Activated CD4-positive, alpha-beta T cell treated with anti-CD3 and anti-CD28 coated beads for 36 hours (primary cell): ENCODE data around the gene UTY. TPM values are rescaled to one million over a fixed set of nuclear protein-coding genes. Genes with fewer than 3 reads are reported as not detected.
A peak's percentile ranks its signal among the peaks of the same experiment; 100 is the strongest.

Experiments
- ATAC-seq: fragments of 200-7000 bp; cut with Tn5 transposase; one replicate; pipeline ENCODE4 v1.10.0; 2021; ENCODE audit warnings: mild to moderate bottlenecking, moderate library complexity
- CTCF ChIA-PET: fragments of 350-600 bp; sonication (Branson Sonifier 250); formaldehyde crosslinking; loops from one replicate; lab custom pipeline; 2021; ENCODE audit warnings: antibody characterized with exemption; lab: Charles Lee
- POLR2A ChIA-PET: fragments of 350-600 bp; sonication (Branson Sonifier 250); formaldehyde crosslinking; loops from one replicate; lab custom pipeline; 2021; ENCODE audit warnings: antibody characterized with exemption, inconsistent platforms; lab: Charles Lee
- DNase-seq: peaks from one replicate; pipeline ENCODE4 v3.0.0-alpha.2; 2020
- H3K27ac Mint-ChIP-seq: one replicate; pipeline ENCODE4 v1.8.0; 2021; ENCODE audit warnings: mixed read lengths
- H3K27me3 Mint-ChIP-seq: one replicate; pipeline ENCODE4 v1.8.0; 2021; ENCODE audit warnings: mixed read lengths
- H3K36me3 Mint-ChIP-seq: one replicate; pipeline ENCODE4 v1.8.0; 2021; ENCODE audit warnings: low read depth, mixed read lengths
- H3K4me1 Mint-ChIP-seq: one replicate; pipeline ENCODE4 v1.8.0; 2021; ENCODE audit warnings: mixed read lengths
- H3K4me3 Mint-ChIP-seq: one replicate; pipeline ENCODE4 v1.8.0; 2021; ENCODE audit warnings: mild to moderate bottlenecking, moderate library complexity, mixed read lengths
- H3K9me3 Mint-ChIP-seq: one replicate; pipeline ENCODE4 v1.8.0; 2021; ENCODE audit warnings: low read depth, mixed read lengths
- intact Hi-C, 2 experiments: fragments of 100-400 bp; cut with DNase I in 1 of 2; cut with micrococcal nuclease in 1 of 2; formaldehyde crosslinking; loops; one replicate each; pipeline versions ENCODE4 v1.14.2 to v1.15.1; 2022 to 2024; cut with DNase I, micrococcal nuclease
- total RNA-seq, 2 experiments: library from RNA; stranded (reverse); gene quantifications; one replicate each; pipeline ENCODE4 v1.2.3, GENCODE V29; 2021

Gene UTY
- total RNA-seq, 2 experiments from 2014 or later: 14.6 to 17.1 TPM

DNA sequence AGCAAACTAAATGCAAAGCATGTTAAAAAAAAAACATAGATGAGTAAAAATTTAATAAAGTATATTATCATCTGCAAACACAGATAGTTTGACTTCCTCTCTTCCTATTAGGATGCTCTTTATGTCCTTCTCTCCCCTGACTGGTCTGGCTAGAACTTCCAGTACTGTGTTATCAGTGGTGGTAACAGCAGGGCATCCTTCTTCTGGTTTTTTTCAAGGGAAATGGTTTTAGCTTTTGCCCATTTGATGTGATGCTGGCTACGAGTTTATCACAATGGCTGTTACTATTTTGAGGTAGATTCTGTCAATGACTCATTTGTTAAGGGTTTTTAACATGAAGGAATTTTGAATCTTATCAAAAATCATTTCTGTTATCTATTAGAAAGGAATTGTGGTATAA is 34.3 kb downstream of the UTY start:
- no peak for ATAC-seq
- Mint-ChIP-seq H3K27me3 (no peaks in the 10 kb centered on the region), H3K9me3 (no peaks in the 10 kb centered on the region), H3K27ac (no peak overlapping the region), H3K36me3 (peaks cover 19% of the 10 kb centered on the region), H3K4me3 (no peak overlapping the region), H3K4me1 (peaks cover 36% of the 10 kb centered on the region)
- no peak for DNase-seq
- intact Hi-C loops: no loop called here
- ChIA-PET CTCF (no interaction called here), POLR2A (no interaction called here)

DNA sequence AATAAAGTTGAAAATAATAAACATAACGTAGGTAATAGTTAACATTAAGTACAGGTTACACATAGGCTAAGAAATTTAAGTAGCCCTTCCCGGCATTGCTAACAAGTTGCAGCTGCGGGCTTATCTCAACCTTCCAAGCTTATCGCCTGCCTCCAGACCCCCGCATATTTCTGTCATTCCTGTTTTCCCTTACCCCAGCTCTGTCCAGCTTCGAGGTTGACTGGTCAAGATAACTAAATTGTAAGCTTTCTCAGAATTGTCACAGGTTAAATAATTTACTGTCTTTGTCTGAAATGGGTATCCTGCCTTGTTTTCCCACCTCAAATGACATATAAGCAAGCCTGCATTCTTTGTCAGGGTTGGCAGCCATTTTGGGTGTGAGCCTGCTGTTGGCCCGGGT is 36.7 kb downstream of the UTY start:
- ChIA-PET POLR2A (no interaction called here), CTCF (no interaction called here)
- Mint-ChIP-seq H3K27me3 (no peaks in the 10 kb centered on the region), H3K4me1 (peaks cover 35% of the 10 kb centered on the region), H3K27ac (no peak overlapping the region), H3K4me3 (no peak overlapping the region), H3K9me3 (no peaks in the 10 kb centered on the region), H3K36me3 (peaks cover 24% of the 10 kb centered on the region)
- ATAC-seq (no peak), DNase-seq (no peak)
- intact Hi-C loops: no loop called here

DNA sequence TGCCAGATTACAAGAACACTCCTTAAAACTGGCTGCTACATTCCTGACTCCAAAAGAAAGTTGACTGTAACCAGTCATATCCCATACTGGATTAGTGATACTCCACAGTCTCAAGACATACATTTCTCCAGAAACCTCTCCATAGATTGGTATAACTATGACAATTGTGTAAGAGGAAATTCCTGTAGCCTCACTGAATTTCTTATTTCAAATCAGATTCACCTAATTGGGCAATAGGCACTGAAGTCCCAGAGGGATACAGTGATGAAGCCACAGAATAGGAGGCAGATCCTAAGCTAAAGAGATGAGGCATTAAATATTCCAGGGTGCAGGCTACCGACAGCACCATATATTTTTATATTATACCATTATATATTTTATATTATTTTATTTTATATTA is 39.0 kb downstream of the UTY start:
- intact Hi-C loops: no loop called here
- DNase-seq: no peak
- POLR2A ChIA-PET: no interaction called here
- no peak overlapping the region for H3K27ac Mint-ChIP-seq
- H3K36me3 Mint-ChIP-seq: peaks cover 40% of the 10 kb centered on the region
- no peak for ATAC-seq
- CTCF ChIA-PET: no interaction called here
- peaks cover 35% of the 10 kb centered on the region for H3K4me1 Mint-ChIP-seq
- H3K9me3 Mint-ChIP-seq: no peaks in the 10 kb centered on the region
- H3K27me3 Mint-ChIP-seq: no peaks in the 10 kb centered on the region
- no peak overlapping the region for H3K4me3 Mint-ChIP-seq

GRCh38 chrY:13435968-13436937 is 43.6 kb downstream of the UTY start:
- ChIA-PET POLR2A (no interaction called here), CTCF (interaction anchor here (0.7 to 1.4 kb wide), 3 partner anchors 12 to 74 kb away, joined by 3 read pairs; no protein-coding TSS in a partner anchor)
- H3K27me3 Mint-ChIP-seq: no peaks in the 10 kb centered on the region
- H3K4me3 Mint-ChIP-seq: peak overlapping the region; percentile 76
- ATAC-seq: peak; percentile 95
- peaks cover 57% of the 10 kb centered on the region for H3K36me3 Mint-ChIP-seq
- peak; percentile 67 for DNase-seq
- H3K4me1 Mint-ChIP-seq: peaks cover 40% of the 10 kb centered on the region
- H3K27ac Mint-ChIP-seq: peak overlapping the region; percentile 96
- peaks cover 3% of the 10 kb centered on the region for H3K9me3 Mint-ChIP-seq
- intact Hi-C loops: loop anchor here (2.0 to 10.0 kb wide), 3 partner anchors 41 to 269 kb away; partner anchors contain the start of gene TMSB4Y (in 1 of the 2)

DNA sequence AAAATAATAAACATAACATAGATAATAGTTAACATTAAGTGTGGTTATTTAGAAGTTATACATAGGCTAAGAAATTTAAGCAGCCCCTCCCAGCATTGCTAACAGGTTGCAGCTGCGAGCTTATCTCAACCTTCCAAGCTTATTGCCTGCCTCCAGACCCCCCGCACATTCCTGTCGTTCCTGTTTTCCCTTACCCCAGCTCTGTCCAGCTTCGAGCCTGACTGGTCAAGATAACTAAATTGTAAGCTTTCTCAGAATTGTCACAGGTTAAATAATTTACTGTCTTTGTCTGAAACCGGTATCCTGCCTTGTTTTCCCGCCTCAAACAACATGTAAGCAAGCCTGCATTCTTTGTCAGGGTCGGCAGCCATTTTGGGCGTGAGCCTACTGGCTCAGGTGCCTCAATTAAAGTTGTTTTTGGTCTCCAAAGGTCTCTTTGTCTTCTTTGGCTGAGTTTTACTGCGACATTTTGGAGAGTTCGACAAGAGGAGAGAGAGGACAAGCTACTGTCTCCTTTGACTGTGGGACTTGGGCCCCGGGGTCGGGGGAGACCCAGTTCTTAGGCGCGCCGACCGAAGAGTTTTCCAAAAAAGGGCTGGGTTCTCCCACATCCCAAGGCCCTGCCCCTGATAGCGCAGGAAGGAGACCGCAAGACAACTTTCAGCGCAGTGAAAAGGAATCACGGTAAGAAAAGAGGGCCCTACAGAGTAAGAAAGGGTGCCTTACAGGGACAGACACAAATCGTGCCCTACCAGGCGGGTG is 44.4 kb downstream of the UTY start:
- intact Hi-C loops: loop anchor here (5.0 to 10.0 kb wide), 2 partner anchors 42 to 269 kb away; partner anchors contain the start of gene TMSB4Y (in 1 of the 2)
- H3K27me3 Mint-ChIP-seq: no peaks in the 10 kb centered on the region
- H3K36me3 Mint-ChIP-seq: peaks cover 63% of the 10 kb centered on the region
- ChIA-PET CTCF (interaction anchor here (0.7 kb wide), 2 partner anchors 30 to 74 kb away, joined by 3 read pairs; no protein-coding TSS in a partner anchor), POLR2A (no interaction called here)
- peaks cover 7% of the 10 kb centered on the region for H3K9me3 Mint-ChIP-seq
- peak overlapping the region; percentile 96 for H3K27ac Mint-ChIP-seq
- H3K4me1 Mint-ChIP-seq: peaks cover 40% of the 10 kb centered on the region
- H3K4me3 Mint-ChIP-seq: peak overlapping the region; percentile 76
- DNase-seq (no peak), ATAC-seq (no peak)

GRCh38 chrY:13432293-13433025 is 47.4 kb downstream of the UTY start:
- H3K36me3 Mint-ChIP-seq: peaks cover 85% of the 10 kb centered on the region
- intact Hi-C loops: loop anchor here in 1 of 2 experiments (10.0 kb wide), 1 partner anchor 272 kb away; the partner anchor contains the start of gene TMSB4Y
- H3K4me1 Mint-ChIP-seq: peaks cover 42% of the 10 kb centered on the region
- CTCF ChIA-PET: no interaction called here
- H3K9me3 Mint-ChIP-seq: peaks cover 18% of the 10 kb centered on the region
- DNase-seq (no peak), ATAC-seq (no peak)
- POLR2A ChIA-PET: no interaction called here
- no peak overlapping the region for H3K4me3 Mint-ChIP-seq
- no peaks in the 10 kb centered on the region for H3K27me3 Mint-ChIP-seq
- peak overlapping the region; percentile 61 for H3K27ac Mint-ChIP-seq

DNA sequence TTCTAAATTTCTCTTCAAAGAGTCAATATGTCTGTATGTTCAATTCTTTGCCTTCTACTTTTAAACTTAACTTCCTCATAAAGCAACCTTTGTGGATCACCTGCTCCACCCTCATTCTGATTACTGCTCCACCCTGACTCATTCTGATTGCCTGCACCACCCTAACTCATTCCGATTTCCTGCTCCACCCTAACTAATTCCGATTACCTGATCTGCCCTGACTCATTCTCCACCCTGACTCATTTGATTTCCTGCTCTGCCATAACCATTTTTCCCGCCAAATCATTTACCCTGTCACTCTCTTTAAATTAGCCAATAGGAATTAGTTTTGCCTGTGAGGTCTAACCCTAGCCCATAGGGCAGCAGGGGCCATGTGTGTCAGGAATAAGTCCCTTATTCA is 50.3 kb downstream of the UTY start:
- H3K9me3 Mint-ChIP-seq: peaks cover 23% of the 10 kb centered on the region
- intact Hi-C loops: no loop called here
- POLR2A ChIA-PET: no interaction called here
- ATAC-seq: no peak
- H3K27me3 Mint-ChIP-seq: no peaks in the 10 kb centered on the region
- CTCF ChIA-PET: no interaction called here
- H3K4me3 Mint-ChIP-seq: no peak overlapping the region
- DNase-seq: no peak
- peaks cover 37% of the 10 kb centered on the region for H3K4me1 Mint-ChIP-seq
- H3K36me3 Mint-ChIP-seq: peaks cover 79% of the 10 kb centered on the region
- no peak overlapping the region for H3K27ac Mint-ChIP-seq

DNA sequence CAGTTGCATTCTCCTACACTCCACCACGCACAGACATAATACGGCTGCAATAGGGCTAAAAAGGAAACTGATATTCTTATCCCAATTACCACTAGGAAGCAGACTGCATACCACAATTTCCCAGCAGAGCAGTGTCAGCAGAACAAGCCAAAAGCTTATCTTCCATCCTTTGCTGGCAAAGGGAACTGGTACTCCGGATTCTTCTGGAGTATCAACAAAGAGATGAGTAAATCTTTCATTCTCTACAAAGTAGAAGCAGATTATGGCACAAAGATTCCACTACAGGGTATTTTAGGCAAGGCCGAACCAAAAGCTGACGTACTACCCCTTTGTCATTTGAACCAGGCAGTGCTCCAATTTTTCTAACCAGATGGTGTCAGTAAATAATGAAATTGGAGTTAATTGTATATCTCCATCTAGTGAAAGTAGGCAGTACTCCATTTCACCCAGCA is 56.5 kb downstream of the UTY start:
- intact Hi-C loops: no loop called here
- Mint-ChIP-seq H3K36me3 (peaks cover 46% of the 10 kb centered on the region), H3K9me3 (peaks cover 9% of the 10 kb centered on the region), H3K4me3 (no peak overlapping the region), H3K4me1 (peaks cover 60% of the 10 kb centered on the region), H3K27me3 (no peaks in the 10 kb centered on the region), H3K27ac (no peak overlapping the region)
- POLR2A ChIA-PET: no interaction called here
- ATAC-seq (no peak), DNase-seq (no peak)
- CTCF ChIA-PET: interaction anchor here (1.2 kb wide), 1 partner anchor 13 kb away, joined by 3 read pairs; no protein-coding TSS in a partner anchor

GRCh38 chrY:13416869-13417661 is 62.8 kb downstream of the UTY start:
- DNase-seq (no peak), ATAC-seq (peak; percentile 19)
- Mint-ChIP-seq H3K4me1 (peaks cover 43% of the 10 kb centered on the region), H3K9me3 (no peaks in the 10 kb centered on the region), H3K27me3 (no peaks in the 10 kb centered on the region), H3K36me3 (peaks cover 15% of the 10 kb centered on the region), H3K27ac (no peak overlapping the region), H3K4me3 (no peak overlapping the region)
- intact Hi-C loops: no loop called here
- POLR2A ChIA-PET: no interaction called here
- CTCF ChIA-PET: interaction anchor here (0.7 kb wide), 1 partner anchor 22 kb away, joined by 3 read pairs; no protein-coding TSS in a partner anchor

GRCh38 chrY:13415556-13415955 is 64.3 kb downstream of the UTY start:
- no peak for ATAC-seq
- Mint-ChIP-seq H3K36me3 (peaks cover 14% of the 10 kb centered on the region), H3K27me3 (no peaks in the 10 kb centered on the region), H3K4me3 (no peak overlapping the region), H3K9me3 (no peaks in the 10 kb centered on the region), H3K27ac (no peak overlapping the region), H3K4me1 (peaks cover 43% of the 10 kb centered on the region)
- no peak for DNase-seq
- ChIA-PET POLR2A (no interaction called here), CTCF (no interaction called here)
- intact Hi-C loops: no loop called here
